DMS53 treated with DMSO at 0.1 percent for 48 hours (cell line): ENCODE results near the gene HIGD1A.

ENCODE experiments used
- DNase-seq: peaks from one replicate; lab custom pipeline; 2025; ENCODE audit not compliant: unreplicated experiment; lab: John Stamatoyannopoulos, UW

Gene HIGD1A

GRCh38 chr3:42758126-42758525, 46.2 kb downstream of the HIGD1A start:
- DNase-seq: no peak

GRCh38 chr3:42756681-42757213, 47.5 kb downstream of the HIGD1A start:
- no peak for DNase-seq

GRCh38 chr3:42755681-42756578, 48.4 kb downstream of the HIGD1A start:
- no peak for DNase-seq

GRCh38 chr3:42753757-42754156, 50.5 kb downstream of the HIGD1A start:
- DNase-seq: no peak

- no peak for DNase-seq
Measured at GRCh38 chr3:42752961-42753360, 51.3 kb downstream of the HIGD1A start.

GRCh38 chr3:42752441-42752840, 51.8 kb downstream of the HIGD1A start:
- DNase-seq: no peak

GRCh38 chr3:42751609-42752008, 52.7 kb downstream of the HIGD1A start:
- no peak for DNase-seq

- DNase-seq: no peak
Measured at GRCh38 chr3:42750834-42751233, 53.5 kb downstream of the HIGD1A start.

GRCh38 chr3:42749753-42750231, 54.5 kb downstream of the HIGD1A start:
- no peak for DNase-seq

- DNase-seq: no peak
Measured at GRCh38 chr3:42749025-42749752, 55.1 kb downstream of the HIGD1A start.

GRCh38 chr3:42747581-42747980, 56.7 kb downstream of the HIGD1A start:
- DNase-seq: no peak

- DNase-seq: no peak
Measured at GRCh38 chr3:42746455-42747450, 57.5 kb downstream of the HIGD1A start.

GRCh38 chr3:42745776-42746454, 58.4 kb downstream of the HIGD1A start:
- DNase-seq: no peak

- no peak for DNase-seq
Measured at GRCh38 chr3:42745291-42745745, 59.0 kb downstream of the HIGD1A start.

GRCh38 chr3:42743204-42743995, 60.9 kb downstream of the HIGD1A start:
- no peak for DNase-seq

GRCh38 chr3:42742688-42743087, 61.6 kb downstream of the HIGD1A start:
- no peak for DNase-seq

- no peak for DNase-seq
Measured at GRCh38 chr3:42742259-42742658, 62.0 kb downstream of the HIGD1A start.

- no peak for DNase-seq
Measured at GRCh38 chr3:42741796-42742195, 62.5 kb downstream of the HIGD1A start.
